HG02759 (cell line): ENCODE results near the gene SIRT5.
A peak's percentile ranks its signal among the peaks of the same experiment; 100 is the strongest.

Experiments used
- ATAC-seq: cut with Tn5 transposase; IDR thresholded peaks from one replicate; pipeline ENCODE4 v1.9.1; 2021; ENCODE audit warnings: mild to moderate bottlenecking, moderate library complexity; ENCODE audit not compliant: unreplicated experiment

The SIRT5 gene

GRCh38 chr6:13550656-13551055 lies 23.7 kb upstream of the SIRT5 start:
- no peak for ATAC-seq

GRCh38 chr6:13553646-13554045 lies 20.8 kb upstream of the SIRT5 start:
- ATAC-seq = no peak

GRCh38 chr6:13554929-13555333 lies 19.5 kb upstream of the SIRT5 start:
- ATAC-seq = no peak

GRCh38 chr6:13557841-13558240 lies 16.6 kb upstream of the SIRT5 start:
- ATAC-seq = no peak

GRCh38 chr6:13558718-13559117 lies 15.7 kb upstream of the SIRT5 start:
- ATAC-seq = no peak

- no peak for ATAC-seq
Measured at GRCh38 chr6:13559251-13559650, 15.2 kb upstream of the SIRT5 start.

- ATAC-seq = no peak
Measured at GRCh38 chr6:13559968-13560650, 14.3 kb upstream of the SIRT5 start.

GRCh38 chr6:13560651-13561044 lies 13.8 kb upstream of the SIRT5 start:
- ATAC-seq = no peak

GRCh38 chr6:13561624-13562267 lies 12.7 kb upstream of the SIRT5 start:
- no peak for ATAC-seq

- ATAC-seq = no peak
Measured at GRCh38 chr6:13563009-13563408, 11.4 kb upstream of the SIRT5 start.

- no peak for ATAC-seq
Measured at GRCh38 chr6:13565921-13566320, 8.5 kb upstream of the SIRT5 start.

GRCh38 chr6:13566500-13566899 lies 7.9 kb upstream of the SIRT5 start:
- ATAC-seq = no peak

- no peak for ATAC-seq
Measured at GRCh38 chr6:13568970-13569369, 5.4 kb upstream of the SIRT5 start.

- ATAC-seq = no peak
Measured at GRCh38 chr6:13572240-13572639, 2.2 kb upstream of the SIRT5 start.

- no peak for ATAC-seq
Measured at GRCh38 chr6:13572951-13573654, 1.3 kb upstream of the SIRT5 start.

- ATAC-seq = no peak
Measured at GRCh38 chr6:13573669-13574110, 711 bp upstream of the SIRT5 start.

- peak; percentile 90 for ATAC-seq
Measured at GRCh38 chr6:13574149-13574570, 241 bp upstream of the SIRT5 start.

- no peak for ATAC-seq
Measured at GRCh38 chr6:13575377-13575775, 975 bp downstream of the SIRT5 start.

- ATAC-seq = no peak
Measured at GRCh38 chr6:13576017-13576416, 1.6 kb downstream of the SIRT5 start.

- no peak for ATAC-seq
Measured at GRCh38 chr6:13577926-13578325, 3.5 kb downstream of the SIRT5 start.

GRCh38 chr6:13579911-13580310 lies 5.5 kb downstream of the SIRT5 start:
- no peak for ATAC-seq

- ATAC-seq = no peak
Measured at GRCh38 chr6:13581700-13582229, 7.4 kb downstream of the SIRT5 start.
